Ovary (tissue), 9 donors: ENCODE results near the gene SHISA6. TPM values are rescaled to one million over a fixed set of nuclear protein-coding genes. Genes with fewer than 3 reads are reported as not detected.

Source experiments
- DNase-seq, 5 donors: peaks; one replicate each; pipeline ENCODE4 v3.0.0-alpha.2; 2019 to 2020
- H3K27ac ChIP-seq, 2 donors: fragments of 200-600 bp; one replicate each; pipeline versions ENCODE4 v1.5.1 to v1.8.0; 2019 to 2022
- H3K27me3 ChIP-seq: fragments of 200-600 bp; one replicate; pipeline ENCODE4 v1.8.0; 2022
- H3K36me3 ChIP-seq: fragments of 200-600 bp; sonication (generic); one replicate; pipeline ENCODE4 v1.5.1; 2019
- H3K4me1 ChIP-seq: one replicate; pipeline ENCODE4 v1.8.1; 2013; ENCODE audit warnings: mild to moderate bottlenecking, moderate library complexity; ENCODE audit not compliant: insufficient read depth
- H3K4me3 ChIP-seq: fragments of 200-600 bp; sonication (generic); one replicate; pipeline ENCODE4 v1.5.1; 2017
- H3K9me3 ChIP-seq, 2 donors: fragments of 200-600 bp in 1 of 2; sonication (generic) in 1 of 2; one replicate each; pipeline versions ENCODE4 v1.5.1 to v1.8.1; 2013 to 2019; ENCODE audit warnings: mild to moderate bottlenecking in 1 of 2, moderate library complexity in 1 of 2
- EP300 ChIP-seq: sonication (generic); formaldehyde crosslinking; IDR thresholded peaks from one replicate; pipeline ENCODE4 v1.6.1; 2017; ENCODE audit warnings: antibody characterized with exemption
- POLR2A ChIP-seq: fragments of 450-650 bp; IDR thresholded peaks from one replicate; pipeline ENCODE4 v1.6.1; 2017; ENCODE audit warnings: antibody characterized with exemption, mild to moderate bottlenecking, moderate library complexity
- WGBS, 3 donors: extraction: QIAGEN DNeasy Blood & Tissue Kit in 1 of 3; methylation state at CpG; one replicate each; pipeline versions ENCODE4 v1.1.5 to v1.1.7; 2013 to 2017; 5-methylcytosine and 5-hydroxymethylcytosine counted together
- intact Hi-C, 4 donors: fragments of 100-400 bp; cut with DNase I; formaldehyde crosslinking; loops; one replicate each; pipeline versions ENCODE4 v1.11.0 to v1.15.1; 2022 to 2023
- polyA plus RNA-seq, 2 donors: library from polyadenylated mRNA; stranded (reverse); fragments of 200-250 nt in 1 of 2; fragments of 350-450 nt in 1 of 2; fragmentation: Illumina TruSeq in 1 of 2; extraction: RNeasy Lipid Tissue Mini Kit (QIAGEN cat#74804) in 1 of 2; gene quantifications; one replicate each; pipeline ENCODE4 v1.2.3, GENCODE V29; 2013 to 2014
- total RNA-seq, 7 donors: library from RNA; depleted of rRNA in 2 of 7; stranded (reverse); fragments of >200 nt in 2 of 7; fragmentation: NEBNext Ultra II Directional in 3 of 7; extraction: Animal tissue kit (Norgen Biotek cat#: 25700) in 3 of 7; gene quantifications; one replicate each; pipeline versions ENCODE4 v1.1.0 to v1.2.4, GENCODE V29; 2016 to 2023
- TF ChIP-seq, protein P1 (sequence below), 3 donors: fragments of 450-650 bp in 2 of 3; fragments of 200-600 bp in 1 of 3; IDR thresholded peaks; one replicate each; pipeline versions ENCODE4 v1.5.1 to v1.8.0; 2016 to 2022; ENCODE audit warnings: antibody characterized with exemption in 3 of 3, mild to moderate bottlenecking in 1 of 3
- donor health status: DM: no; HTN: no; CAD: no; lungs with moderate emphysema.
- donor health status: DM: no; HTN: no; CAD: no.
- donor health status: Bipolar disorder and iron deficiency.
- donor health status: DM: yes; HTN: yes; CAD: no.
- donor health status: DM: no; HTN: no; CAD: no.
- donor health status: DM: yes; HTN: yes; CAD: no.

Gene SHISA6
- total and polyA plus RNA-seq, 9 donors: 0.10 to 1.5 (median 0.38) TPM

GRCh38 chr17:11279776-11280344, 38.8 kb downstream of the SHISA6 start:
- Histone ChIP-seq H3K4me3 (no peak overlapping the region), H3K9me3 (no peaks in the 10 kb centered on the region), H3K36me3 (no peaks in the 10 kb centered on the region), H3K27ac (no peak overlapping the region), H3K27me3 (no peaks in the 10 kb centered on the region), H3K4me1 (no peaks in the 10 kb centered on the region)
- 69 to 87% (median 70%) methylated on average over 6 of the region's 6 CpGs for WGBS, 3 donors
- no peak for DNase-seq
- TF ChIP-seq, protein P1, sequence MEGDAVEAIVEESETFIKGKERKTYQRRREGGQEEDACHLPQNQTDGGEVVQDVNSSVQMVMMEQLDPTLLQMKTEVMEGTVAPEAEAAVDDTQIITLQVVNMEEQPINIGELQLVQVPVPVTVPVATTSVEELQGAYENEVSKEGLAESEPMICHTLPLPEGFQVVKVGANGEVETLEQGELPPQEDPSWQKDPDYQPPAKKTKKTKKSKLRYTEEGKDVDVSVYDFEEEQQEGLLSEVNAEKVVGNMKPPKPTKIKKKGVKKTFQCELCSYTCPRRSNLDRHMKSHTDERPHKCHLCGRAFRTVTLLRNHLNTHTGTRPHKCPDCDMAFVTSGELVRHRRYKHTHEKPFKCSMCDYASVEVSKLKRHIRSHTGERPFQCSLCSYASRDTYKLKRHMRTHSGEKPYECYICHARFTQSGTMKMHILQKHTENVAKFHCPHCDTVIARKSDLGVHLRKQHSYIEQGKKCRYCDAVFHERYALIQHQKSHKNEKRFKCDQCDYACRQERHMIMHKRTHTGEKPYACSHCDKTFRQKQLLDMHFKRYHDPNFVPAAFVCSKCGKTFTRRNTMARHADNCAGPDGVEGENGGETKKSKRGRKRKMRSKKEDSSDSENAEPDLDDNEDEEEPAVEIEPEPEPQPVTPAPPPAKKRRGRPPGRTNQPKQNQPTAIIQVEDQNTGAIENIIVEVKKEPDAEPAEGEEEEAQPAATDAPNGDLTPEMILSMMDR (IDR thresholded peaks at IDR 0.05): no peak
- intact Hi-C loops: no loop called here

DNA sequence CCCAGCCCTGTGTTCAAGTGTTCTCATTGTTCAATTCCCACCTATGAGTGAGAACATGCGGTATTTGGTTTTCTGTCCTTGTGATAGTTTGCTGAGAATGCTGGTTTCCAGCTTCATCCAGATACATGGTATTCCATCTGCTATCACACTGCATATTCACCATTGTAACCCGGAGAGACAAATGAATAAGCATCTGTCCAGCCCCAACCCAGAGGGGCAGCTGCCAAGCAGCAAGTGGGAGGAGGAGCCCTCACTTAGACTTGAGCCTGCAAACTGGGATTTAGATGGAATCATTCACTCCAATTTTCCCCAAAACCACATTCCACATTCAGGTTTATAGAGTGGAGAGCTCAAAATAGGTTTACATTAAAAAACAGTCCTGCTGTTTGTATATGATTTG, 41.6 kb downstream of the SHISA6 start:
- Histone ChIP-seq H3K36me3 (no peaks in the 10 kb centered on the region), H3K4me1 (no peaks in the 10 kb centered on the region), H3K27me3 (no peaks in the 10 kb centered on the region), H3K4me3 (no peak overlapping the region), H3K27ac (no peak overlapping the region), H3K9me3 (no peaks in the 10 kb centered on the region)
- DNase-seq: no peak
- WGBS, 3 donors: 88 to 91% (median 90%) methylated on average over 2 of the region's 2 CpGs
- intact Hi-C loops: no loop called here
- TF ChIP-seq POLR2A (no peak), EP300 (no peak)
- TF ChIP-seq, protein P1 (IDR thresholded peaks at IDR 0.05): no peak

DNA sequence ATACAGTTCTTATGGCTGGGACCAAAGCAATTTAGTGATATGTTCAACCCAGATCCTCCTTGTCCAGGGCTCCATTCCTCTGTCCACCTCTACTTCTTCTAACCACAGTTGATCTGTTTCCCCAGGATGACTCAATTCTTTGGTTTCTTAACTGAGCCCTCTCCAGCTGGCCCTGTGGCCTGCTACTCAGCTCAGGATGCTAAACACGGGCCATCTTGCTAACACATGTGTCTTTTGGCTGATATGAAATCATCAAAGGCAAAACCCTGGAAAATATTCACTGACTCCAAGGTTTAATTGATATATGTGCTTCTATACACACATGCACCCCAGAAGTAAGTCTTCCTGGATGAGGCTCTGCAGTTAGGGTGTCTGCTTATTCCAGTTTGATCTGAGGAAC, 43.8 kb downstream of the SHISA6 start:
- H3K27ac ChIP-seq: no peak overlapping the region
- intact Hi-C loops: no loop called here
- H3K36me3 ChIP-seq: no peaks in the 10 kb centered on the region
- H3K4me1 ChIP-seq: no peaks in the 10 kb centered on the region
- no peak for DNase-seq
- TF ChIP-seq, protein P1 (IDR thresholded peaks at IDR 0.05): no peak
- TF ChIP-seq POLR2A (no peak), EP300 (no peak)
- no peaks in the 10 kb centered on the region for H3K9me3 ChIP-seq
- no peak overlapping the region for H3K4me3 ChIP-seq
- H3K27me3 ChIP-seq: no peaks in the 10 kb centered on the region
- WGBS, 3 donors: 21 to 37% (median 33%) methylated on average over 1 of the region's 1 CpG

GRCh38 chr17:11285946-11286345, 44.9 kb downstream of the SHISA6 start:
- intact Hi-C loops: no loop called here
- TF ChIP-seq EP300 (no peak), POLR2A (no peak)
- TF ChIP-seq, protein P1 (IDR thresholded peaks at IDR 0.05): no peak
- H3K4me3 ChIP-seq: no peak overlapping the region

More at GRCh38 chr17:11285946-11286345, 44.9 kb downstream of the SHISA6 start:
- Histone ChIP-seq H3K27me3 (no peaks in the 10 kb centered on the region), H3K27ac (no peak overlapping the region), H3K4me1 (no peaks in the 10 kb centered on the region), H3K9me3 (no peaks in the 10 kb centered on the region), H3K36me3 (no peaks in the 10 kb centered on the region)
- 81 to 94% (median 86%) methylated on average over 5 of the region's 5 CpGs for WGBS, 3 donors
- no peak for DNase-seq
